ENCODE measurements around the gene SKOR1.

GRCh38 chr15:67805666-67806516, 19.4 kb upstream of the SKOR1 start:
- TF ChIP-seq EZH2 (IDR thresholded peaks at IDR 0.05; ENCODE audit: insufficient read depth, poor library complexity, severe bottlenecking), result no peak
- TF ChIP-seq EZH2phosphoT487 (IDR thresholded peaks at IDR 0.05; ENCODE audit: insufficient read depth, low read depth), result no peak

All from GM23248 (cell line).